Fibroblast of skin of right quadriceps (primary cell): ENCODE results near the gene TMPRSS5.
"Not testable (repeated sequence)": the region's sequence is repeated elsewhere in the genome, so short reads cannot be mapped to it uniquely, and the experiment has no call there.

Experiments
- DNase-seq: peaks from one replicate; pipeline ENCODE4 v3.0.0-alpha.2; 2013

The TMPRSS5 gene

GRCh38 chr11:113697111-113697510 lies 9.0 kb downstream of the TMPRSS5 start:
- no peak for DNase-seq

- DNase-seq, result no peak
Measured at GRCh38 chr11:113695207-113695606, 10.9 kb downstream of the TMPRSS5 start.

GRCh38 chr11:113694390-113694789 lies 11.7 kb downstream of the TMPRSS5 start:
- no peak for DNase-seq

GRCh38 chr11:113693030-113693429 lies 13.1 kb downstream of the TMPRSS5 start:
- DNase-seq, result no peak

- DNase-seq, result peak; percentile 52
Measured at GRCh38 chr11:113690619-113691569, 15.2 kb downstream of the TMPRSS5 start.

- DNase-seq, result no peak
Measured at GRCh38 chr11:113689768-113690618, 16.1 kb downstream of the TMPRSS5 start.

- no peak for DNase-seq
Measured at GRCh38 chr11:113685654-113686359, 20.3 kb downstream of the TMPRSS5 start.

- DNase-seq, result peak; percentile 57
Measured at GRCh38 chr11:113684496-113684895, 21.6 kb downstream of the TMPRSS5 start.

- no peak for DNase-seq
Measured at GRCh38 chr11:113683481-113684046, 22.5 kb downstream of the TMPRSS5 start.

- DNase-seq, result peak; percentile 76
Measured at GRCh38 chr11:113681711-113682413, 24.2 kb downstream of the TMPRSS5 start.

- no peak for DNase-seq
Measured at GRCh38 chr11:113681282-113681681, 24.8 kb downstream of the TMPRSS5 start.

- no peak for DNase-seq
Measured at GRCh38 chr11:113677685-113678084, 28.4 kb downstream of the TMPRSS5 start.

GRCh38 chr11:113675565-113675964 lies 30.5 kb downstream of the TMPRSS5 start:
- peak; percentile 67 for DNase-seq

- peak; percentile 99 for DNase-seq
Measured at GRCh38 chr11:113675003-113675561, 31.0 kb downstream of the TMPRSS5 start.

GRCh38 chr11:113674397-113674685 lies 31.8 kb downstream of the TMPRSS5 start:
- peak; percentile 30 for DNase-seq

GRCh38 chr11:113673550-113674396 lies 32.3 kb downstream of the TMPRSS5 start:
- no peak for DNase-seq

- DNase-seq, result not testable (repeated sequence)
Measured at GRCh38 chr11:113671914-113672313, 34.2 kb downstream of the TMPRSS5 start.

- DNase-seq, result no peak
Measured at GRCh38 chr11:113670831-113671215, 35.3 kb downstream of the TMPRSS5 start.

- DNase-seq, result no peak
Measured at GRCh38 chr11:113670149-113670830, 35.8 kb downstream of the TMPRSS5 start.

- no peak for DNase-seq
Measured at GRCh38 chr11:113668255-113668654, 37.9 kb downstream of the TMPRSS5 start.
